Glutamatergic neuron (in vitro differentiated cells): ENCODE results near the gene OR2AK2. TPM values are rescaled to one million over a fixed set of nuclear protein-coding genes. Genes with fewer than 3 reads are reported as not detected.

Source experiments
- DNase-seq: peaks from one replicate; pipeline ENCODE4 v3.0.0; 2022
- H3K27ac Mint-ChIP-seq: one replicate; pipeline ENCODE4 v1.8.0; 2020; ENCODE audit warnings: mild to moderate bottlenecking, mixed read lengths, inconsistent platforms; ENCODE audit not compliant: unreplicated experiment
- H3K27me3 Mint-ChIP-seq: one replicate; pipeline ENCODE4 v1.8.0; 2020; ENCODE audit warnings: mild to moderate bottlenecking, moderate library complexity, mixed read lengths, inconsistent platforms; ENCODE audit not compliant: unreplicated experiment
- H3K36me3 Mint-ChIP-seq: one replicate; pipeline ENCODE4 v1.8.0; 2020; ENCODE audit warnings: mild to moderate bottlenecking, mixed read lengths, inconsistent platforms; ENCODE audit not compliant: unreplicated experiment
- H3K4me1 Mint-ChIP-seq: one replicate; pipeline ENCODE4 v1.8.0; 2020; ENCODE audit warnings: mild to moderate bottlenecking, low read depth, mixed read lengths, inconsistent platforms; ENCODE audit not compliant: unreplicated experiment
- H3K4me3 Mint-ChIP-seq: one replicate; pipeline ENCODE4 v1.8.0; 2020; ENCODE audit warnings: mild to moderate bottlenecking, mixed read lengths, inconsistent platforms; ENCODE audit not compliant: unreplicated experiment
- H3K9me3 Mint-ChIP-seq: one replicate; pipeline ENCODE4 v1.8.0; 2020; ENCODE audit warnings: mild to moderate bottlenecking, moderate library complexity, mixed read lengths, inconsistent platforms; ENCODE audit not compliant: unreplicated experiment
- long read RNA-seq: library from polyadenylated mRNA; unstranded; transcript quantifications from one replicate; pipeline ENCODE4 v2.0.0, GENCODE V29; 2020; ENCODE audit not compliant: unreplicated experiment
- total RNA-seq: library from RNA; stranded (reverse); fragmentation: NEBNext Ultra II Directional; extraction: Animal tissue kit (Norgen Biotek cat#: 25700); gene quantifications from one replicate; pipeline ENCODE4 v1.2.1, GENCODE V29; 2021; ENCODE audit not compliant: unreplicated experiment
- TF ChIP-seq, protein P1 (sequence below): fragments of 200-600 bp; sonication (generic); IDR thresholded peaks from one replicate; pipeline ENCODE4 v1.5.0; 2021; ENCODE audit not compliant: partially characterized antibody, unreplicated experiment

OR2AK2 gene, protein sequence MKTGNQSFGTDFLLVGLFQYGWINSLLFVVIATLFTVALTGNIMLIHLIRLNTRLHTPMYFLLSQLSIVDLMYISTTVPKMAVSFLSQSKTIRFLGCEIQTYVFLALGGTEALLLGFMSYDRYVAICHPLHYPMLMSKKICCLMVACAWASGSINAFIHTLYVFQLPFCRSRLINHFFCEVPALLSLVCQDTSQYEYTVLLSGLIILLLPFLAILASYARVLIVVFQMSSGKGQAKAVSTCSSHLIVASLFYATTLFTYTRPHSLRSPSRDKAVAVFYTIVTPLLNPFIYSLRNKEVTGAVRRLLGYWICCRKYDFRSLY
- 0.49 TPM for total RNA-seq
- long read RNA-seq = 0 reads

DNA sequence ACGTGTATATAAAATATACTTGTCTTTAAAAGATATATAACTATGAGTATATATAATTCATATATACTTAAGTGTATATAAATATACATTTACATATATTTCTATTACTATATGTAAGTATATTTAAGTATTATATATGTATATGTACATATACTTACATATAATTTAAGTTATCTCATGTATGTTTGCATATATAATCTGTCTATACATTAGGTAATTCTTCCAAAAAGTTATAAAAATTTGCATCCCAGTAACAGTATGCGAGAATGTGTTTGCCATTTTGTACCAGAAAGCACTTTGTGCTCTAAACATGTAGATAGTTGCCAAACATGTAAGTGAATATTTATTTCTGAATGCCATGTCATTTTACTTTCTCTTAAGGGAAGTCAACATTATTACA is at the start of gene OR2AK2:
OR2AK2 (plus strand) TSS at position 301 of the 400 bp plus-strand sequence. CDS start 144 bp downstream, outside the sequence.
- peaks cover 1% of the 10 kb centered on the region for H3K27me3 Mint-ChIP-seq
- no peaks in the 10 kb centered on the region for H3K4me1 Mint-ChIP-seq
- peaks cover 5% of the 10 kb centered on the region for H3K9me3 Mint-ChIP-seq
- DNase-seq = no peak
- no peaks in the 10 kb centered on the region for H3K36me3 Mint-ChIP-seq
- no peak within 1 kb of the TSS for H3K27ac Mint-ChIP-seq
- no peak within 1 kb of the TSS for H3K4me3 Mint-ChIP-seq
- TF ChIP-seq, protein P1, sequence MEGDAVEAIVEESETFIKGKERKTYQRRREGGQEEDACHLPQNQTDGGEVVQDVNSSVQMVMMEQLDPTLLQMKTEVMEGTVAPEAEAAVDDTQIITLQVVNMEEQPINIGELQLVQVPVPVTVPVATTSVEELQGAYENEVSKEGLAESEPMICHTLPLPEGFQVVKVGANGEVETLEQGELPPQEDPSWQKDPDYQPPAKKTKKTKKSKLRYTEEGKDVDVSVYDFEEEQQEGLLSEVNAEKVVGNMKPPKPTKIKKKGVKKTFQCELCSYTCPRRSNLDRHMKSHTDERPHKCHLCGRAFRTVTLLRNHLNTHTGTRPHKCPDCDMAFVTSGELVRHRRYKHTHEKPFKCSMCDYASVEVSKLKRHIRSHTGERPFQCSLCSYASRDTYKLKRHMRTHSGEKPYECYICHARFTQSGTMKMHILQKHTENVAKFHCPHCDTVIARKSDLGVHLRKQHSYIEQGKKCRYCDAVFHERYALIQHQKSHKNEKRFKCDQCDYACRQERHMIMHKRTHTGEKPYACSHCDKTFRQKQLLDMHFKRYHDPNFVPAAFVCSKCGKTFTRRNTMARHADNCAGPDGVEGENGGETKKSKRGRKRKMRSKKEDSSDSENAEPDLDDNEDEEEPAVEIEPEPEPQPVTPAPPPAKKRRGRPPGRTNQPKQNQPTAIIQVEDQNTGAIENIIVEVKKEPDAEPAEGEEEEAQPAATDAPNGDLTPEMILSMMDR = no peak

DNA sequence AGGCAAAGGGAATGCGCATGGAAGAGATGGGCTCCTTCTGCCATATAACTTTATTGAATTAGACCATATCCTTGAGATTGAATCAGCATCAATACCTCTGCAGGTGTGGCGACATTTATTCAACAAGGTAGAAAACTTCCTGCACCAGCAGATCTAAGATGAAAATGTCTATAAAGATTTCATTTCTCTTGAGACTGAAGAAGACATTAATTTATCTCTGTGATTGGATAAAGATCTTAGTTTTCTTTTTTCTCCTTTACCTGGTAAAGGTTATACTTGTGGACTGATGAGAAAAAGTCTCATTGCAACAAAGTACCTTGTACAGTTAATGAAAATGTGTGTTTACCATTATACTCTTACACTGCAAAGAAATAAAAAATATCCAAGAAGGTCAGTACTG is 45.1 kb upstream of the OR2AK2 start, which contains the start of gene OR2T8:
OR2T8 (plus strand) TSS at position 301 of the 400 bp plus-strand sequence. CDS start 766 bp downstream, outside the sequence.
- Mint-ChIP-seq H3K4me1 (no peaks in the 10 kb centered on the region), H3K9me3 (no peaks in the 10 kb centered on the region)

DNA sequence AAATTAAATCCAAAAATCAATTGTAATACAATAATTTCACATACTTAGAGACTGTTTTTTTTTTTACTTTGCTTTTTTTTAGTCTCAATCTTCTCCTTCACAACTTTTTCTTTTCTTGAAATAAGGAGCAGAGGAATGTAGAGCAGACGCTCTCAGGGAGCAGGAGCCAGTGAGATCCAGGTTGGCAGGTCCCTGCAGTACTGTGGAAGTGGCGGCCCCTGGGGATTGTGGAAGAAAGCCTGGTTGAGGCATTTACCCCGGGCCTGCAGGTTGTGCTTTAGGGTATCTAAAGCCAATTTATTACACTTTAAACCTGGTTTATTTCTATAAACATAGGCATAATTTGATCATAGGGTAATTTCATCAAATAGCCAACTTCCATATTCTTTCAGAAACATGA is 41.1 kb upstream of the OR2AK2 start:
- H3K4me3 Mint-ChIP-seq = no peak overlapping the region
- no peaks in the 10 kb centered on the region for H3K9me3 Mint-ChIP-seq
- no peak for DNase-seq
- no peaks in the 10 kb centered on the region for H3K36me3 Mint-ChIP-seq
- no peaks in the 10 kb centered on the region for H3K4me1 Mint-ChIP-seq
- no peaks in the 10 kb centered on the region for H3K27me3 Mint-ChIP-seq
- TF ChIP-seq, protein P1 = no peak
- no peak overlapping the region for H3K27ac Mint-ChIP-seq

More for the DNA sequence above, 45.1 kb upstream of the OR2AK2 start, which contains the start of gene OR2T8:
- Mint-ChIP-seq H3K36me3 (no peaks in the 10 kb centered on the region), H3K27me3 (no peaks in the 10 kb centered on the region), H3K4me3 (no peak within 1 kb of the TSS), H3K27ac (no peak within 1 kb of the TSS)
- TF ChIP-seq, protein P1 = no peak
- DNase-seq = no peak

DNA sequence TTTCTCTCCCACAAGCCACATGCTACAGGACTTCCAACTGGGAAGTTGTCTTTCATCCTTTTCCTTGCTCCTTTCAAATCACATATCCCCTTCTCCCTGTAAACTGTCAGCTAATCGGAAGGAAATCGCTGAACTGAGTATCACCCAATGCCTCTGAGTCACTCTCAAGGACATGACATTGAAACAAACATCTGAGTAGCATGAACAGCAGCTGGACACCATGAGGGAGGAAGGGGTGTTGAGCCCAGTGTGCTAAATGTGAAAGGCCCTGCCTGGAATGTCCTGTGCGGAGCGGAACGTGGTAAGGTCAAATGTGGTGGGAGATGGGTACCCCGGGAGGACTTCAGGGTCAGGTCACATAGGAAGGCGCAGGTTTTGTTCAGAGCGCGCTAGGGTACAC is 40.2 kb upstream of the OR2AK2 start, which contains the start of gene OR2AJ1:
OR2AJ1 (plus strand) TSS at position 22 of the 400 bp plus-strand sequence. CDS start 8,880 bp downstream, outside the sequence.
- Mint-ChIP-seq H3K27me3 (no peaks in the 10 kb centered on the region), H3K27ac (no peak within 1 kb of the TSS), H3K4me1 (no peaks in the 10 kb centered on the region), H3K9me3 (no peaks in the 10 kb centered on the region), H3K36me3 (no peaks in the 10 kb centered on the region), H3K4me3 (no peak within 1 kb of the TSS)
- DNase-seq = no peak
- TF ChIP-seq, protein P1 = no peak

DNA sequence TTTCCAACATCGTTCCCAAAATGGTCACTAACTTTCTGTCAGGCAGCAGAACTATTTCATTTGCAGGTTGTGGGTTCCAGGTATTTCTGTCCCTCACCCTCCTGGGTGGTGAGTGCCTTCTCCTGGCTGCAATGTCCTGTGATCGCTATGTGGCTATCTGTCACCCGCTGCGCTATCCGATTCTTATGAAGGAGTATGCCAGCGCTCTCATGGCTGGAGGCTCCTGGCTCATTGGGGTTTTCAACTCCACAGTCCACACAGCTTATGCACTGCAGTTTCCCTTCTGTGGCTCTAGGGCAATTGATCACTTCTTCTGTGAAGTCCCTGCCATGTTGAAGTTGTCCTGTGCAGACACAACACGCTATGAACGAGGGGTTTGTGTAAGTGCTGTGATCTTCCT is 31.0 kb upstream of the OR2AK2 start:
- Mint-ChIP-seq H3K4me1 (no peaks in the 10 kb centered on the region), H3K4me3 (no peak overlapping the region), H3K27ac (no peak overlapping the region), H3K9me3 (peaks cover 7% of the 10 kb centered on the region), H3K27me3 (no peaks in the 10 kb centered on the region), H3K36me3 (peaks cover 6% of the 10 kb centered on the region)
- TF ChIP-seq, protein P1 = no peak
- DNase-seq = no peak
